ENCODE results near the gene TENM3. TPM values are rescaled to one million over a fixed set of nuclear protein-coding genes. Genes with fewer than 3 reads are reported as not detected.

The TENM3 gene
- total RNA-seq, 4 donors from 2014 or later: 0.18 to 9.4 (median 1.5) TPM

DNA sequence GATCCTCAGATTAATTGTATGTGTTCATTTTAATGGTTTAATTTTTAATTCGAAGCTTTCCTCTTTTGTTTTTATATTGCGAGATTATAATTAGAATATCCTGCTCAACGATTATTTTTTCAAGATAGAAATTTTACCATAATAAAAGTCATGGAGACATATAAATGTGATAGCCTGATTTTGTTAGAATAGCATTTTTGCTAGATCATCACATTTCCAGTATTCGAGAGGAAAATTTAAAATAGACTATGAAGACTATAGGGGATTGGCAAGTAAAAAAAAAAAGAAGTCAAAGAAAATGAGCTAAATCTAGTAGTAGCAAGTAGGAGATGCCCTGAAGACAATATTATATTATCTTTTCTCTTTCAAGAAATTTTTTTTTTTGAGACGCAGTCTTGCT, 60.6 kb downstream of the TENM3 start:
- TF ChIP-seq POLR2A (IDR thresholded peaks at IDR 0.05): no peak
- TF ChIP-seq, protein P1, sequence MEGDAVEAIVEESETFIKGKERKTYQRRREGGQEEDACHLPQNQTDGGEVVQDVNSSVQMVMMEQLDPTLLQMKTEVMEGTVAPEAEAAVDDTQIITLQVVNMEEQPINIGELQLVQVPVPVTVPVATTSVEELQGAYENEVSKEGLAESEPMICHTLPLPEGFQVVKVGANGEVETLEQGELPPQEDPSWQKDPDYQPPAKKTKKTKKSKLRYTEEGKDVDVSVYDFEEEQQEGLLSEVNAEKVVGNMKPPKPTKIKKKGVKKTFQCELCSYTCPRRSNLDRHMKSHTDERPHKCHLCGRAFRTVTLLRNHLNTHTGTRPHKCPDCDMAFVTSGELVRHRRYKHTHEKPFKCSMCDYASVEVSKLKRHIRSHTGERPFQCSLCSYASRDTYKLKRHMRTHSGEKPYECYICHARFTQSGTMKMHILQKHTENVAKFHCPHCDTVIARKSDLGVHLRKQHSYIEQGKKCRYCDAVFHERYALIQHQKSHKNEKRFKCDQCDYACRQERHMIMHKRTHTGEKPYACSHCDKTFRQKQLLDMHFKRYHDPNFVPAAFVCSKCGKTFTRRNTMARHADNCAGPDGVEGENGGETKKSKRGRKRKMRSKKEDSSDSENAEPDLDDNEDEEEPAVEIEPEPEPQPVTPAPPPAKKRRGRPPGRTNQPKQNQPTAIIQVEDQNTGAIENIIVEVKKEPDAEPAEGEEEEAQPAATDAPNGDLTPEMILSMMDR (IDR thresholded peaks at IDR 0.05): no peak
- H3K4me3 ChIP-seq: no peak overlapping the region
- H3K9me3 ChIP-seq: no peaks in the 10 kb centered on the region
- H3K36me3 ChIP-seq: no peaks in the 10 kb centered on the region
- no peaks in the 10 kb centered on the region for H3K27me3 ChIP-seq
- no peak overlapping the region for H3K27ac ChIP-seq
- H3K4me1 ChIP-seq: no peaks in the 10 kb centered on the region
- no peak for DNase-seq

DNA sequence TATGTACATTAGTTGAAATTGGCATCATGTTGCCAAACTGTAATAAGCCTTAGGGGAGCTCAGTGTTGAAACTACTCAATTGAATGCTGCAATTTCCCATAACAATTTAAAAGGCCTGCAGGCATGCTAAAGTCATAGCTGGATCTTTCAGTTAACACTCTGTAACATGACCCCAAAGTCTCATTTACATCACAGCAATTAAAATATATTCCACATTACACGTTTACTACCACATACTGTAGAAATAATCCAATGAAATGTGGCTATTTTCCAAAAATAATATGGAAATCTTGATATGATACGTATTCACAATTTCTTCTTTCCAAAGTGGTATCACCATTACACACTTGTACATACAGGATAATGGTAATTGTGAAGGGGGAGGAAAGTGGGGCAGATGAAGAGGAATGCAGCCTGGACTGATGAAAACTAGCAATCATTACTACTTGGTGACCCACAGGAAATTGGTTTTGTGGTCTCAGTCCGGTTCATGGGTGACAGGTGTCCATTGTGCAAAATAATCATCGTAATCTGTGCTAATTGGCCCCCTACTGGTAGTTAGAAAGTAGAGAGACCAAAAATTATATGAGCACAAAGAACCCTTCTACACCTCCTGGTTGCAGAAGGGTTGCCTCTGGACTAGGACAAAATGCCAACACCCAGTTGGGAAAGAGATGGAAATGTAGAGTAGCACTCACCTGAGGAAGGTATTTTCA, 63.7 kb downstream of the TENM3 start:
- no peaks in the 10 kb centered on the region for H3K4me1 ChIP-seq
- no peak overlapping the region for H3K27ac ChIP-seq
- H3K9me3 ChIP-seq: no peaks in the 10 kb centered on the region
- H3K27me3 ChIP-seq: no peaks in the 10 kb centered on the region
- no peaks in the 10 kb centered on the region for H3K36me3 ChIP-seq
- no peak for DNase-seq
- TF ChIP-seq, protein P1 (IDR thresholded peaks at IDR 0.05): no peak
- no peak for TF ChIP-seq POLR2A (IDR thresholded peaks at IDR 0.05)
- H3K4me3 ChIP-seq: no peak overlapping the region

DNA sequence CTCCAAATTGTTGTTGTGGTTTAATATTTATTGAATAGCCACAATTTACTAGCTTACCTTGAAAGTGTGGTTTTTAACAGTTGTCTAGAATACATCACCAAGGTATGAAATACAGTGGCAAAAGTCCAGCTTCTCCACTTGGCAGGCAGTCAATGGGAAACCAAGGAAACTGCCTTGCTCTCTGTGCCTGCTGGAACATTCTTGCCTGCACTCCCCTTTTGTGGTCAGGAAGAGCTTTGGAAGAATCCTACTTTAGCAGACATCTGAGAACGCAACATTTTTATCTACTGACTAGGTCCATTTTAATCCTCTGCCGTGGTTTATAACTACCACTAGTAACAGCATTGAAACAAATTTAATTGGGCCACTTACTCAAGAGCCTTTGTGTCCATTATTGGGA, 64.5 kb downstream of the TENM3 start:
- no peak overlapping the region for H3K27ac ChIP-seq
- no peak overlapping the region for H3K4me3 ChIP-seq
- H3K9me3 ChIP-seq: no peaks in the 10 kb centered on the region
- TF ChIP-seq, protein P1 (IDR thresholded peaks at IDR 0.05): no peak
- TF ChIP-seq POLR2A (IDR thresholded peaks at IDR 0.05): no peak
- H3K36me3 ChIP-seq: no peaks in the 10 kb centered on the region
- no peak for DNase-seq
- H3K27me3 ChIP-seq: no peaks in the 10 kb centered on the region
- H3K4me1 ChIP-seq: no peaks in the 10 kb centered on the region

DNA sequence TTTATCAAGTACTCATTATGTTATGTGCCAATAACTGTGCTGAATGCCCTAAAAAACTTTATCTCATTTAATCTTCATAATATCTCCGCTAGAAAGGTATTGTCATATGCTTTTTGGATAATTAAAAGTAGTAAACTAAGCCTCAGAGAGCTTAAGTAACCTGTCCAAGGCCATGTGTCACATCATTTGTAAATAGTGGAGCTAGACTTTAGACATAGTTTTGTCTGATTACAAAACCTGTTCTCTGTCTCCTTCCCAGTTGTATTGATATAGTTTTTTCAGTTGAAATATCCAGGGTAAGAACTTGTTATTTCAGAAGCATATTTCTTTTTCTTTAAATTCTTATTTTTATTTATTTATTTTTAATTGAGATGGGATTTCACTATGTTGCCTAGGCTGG, 66.7 kb downstream of the TENM3 start:
- H3K9me3 ChIP-seq: peaks cover 0 to 7% (median 0%) of the 10 kb centered on the region in 4 donors
- no peaks in the 10 kb centered on the region for H3K4me1 ChIP-seq
- no peaks in the 10 kb centered on the region for H3K27me3 ChIP-seq
- no peaks in the 10 kb centered on the region for H3K36me3 ChIP-seq
- no peak overlapping the region for H3K27ac ChIP-seq
- no peak for DNase-seq
- no peak overlapping the region for H3K4me3 ChIP-seq
- TF ChIP-seq, protein P1 (IDR thresholded peaks at IDR 0.05): no peak
- no peak for TF ChIP-seq POLR2A (IDR thresholded peaks at IDR 0.05)

DNA sequence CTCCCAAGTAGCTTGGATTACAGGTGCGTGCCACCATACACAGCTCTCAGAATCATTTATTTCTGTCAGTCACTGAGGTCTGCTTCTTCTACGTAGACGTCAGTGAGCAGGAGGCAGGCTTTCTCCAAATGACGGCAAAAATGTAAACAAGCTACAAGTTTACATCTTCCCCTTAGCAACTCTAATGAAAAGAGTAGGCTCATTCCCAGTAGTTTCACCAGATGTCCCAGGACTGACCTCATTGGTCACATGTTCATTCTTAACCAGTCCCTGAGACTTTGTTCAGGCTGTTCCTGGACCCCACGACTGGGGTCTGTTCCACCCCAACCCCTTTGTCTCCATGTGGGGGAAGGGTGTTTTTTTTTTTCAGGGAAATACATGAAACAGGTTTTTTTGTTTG, 67.1 kb downstream of the TENM3 start:
- Histone ChIP-seq H3K36me3 (no peaks in the 10 kb centered on the region), H3K9me3 (peaks cover 0 to 7% (median 0%) of the 10 kb centered on the region in 4 donors), H3K4me1 (no peaks in the 10 kb centered on the region), H3K27me3 (no peaks in the 10 kb centered on the region), H3K4me3 (no peak overlapping the region), H3K27ac (no peak overlapping the region)
- TF ChIP-seq, protein P1 (IDR thresholded peaks at IDR 0.05): no peak
- TF ChIP-seq POLR2A (IDR thresholded peaks at IDR 0.05): no peak
- DNase-seq: no peak

Data from Peyer's patch (tissue), 4 donors.